MM.1S (cell line): ENCODE results near the gene FHIT.

Source experiments
- DNase-seq: peaks from one replicate; pipeline ENCODE4 v3.0.0-alpha.2; 2015
- H2AFZ ChIP-seq: fragments of 300-600 bp; sonication (generic); 2 replicates; pipeline ENCODE4 v1.6.0; 2016; ENCODE audit warnings: antibody characterized with exemption, low read length
- H3F3A ChIP-seq: fragments of 300-600 bp; sonication (generic); 2 replicates; pipeline ENCODE4 v1.6.1; 2016; ENCODE audit warnings: mild to moderate bottlenecking, antibody characterized with exemption, low read length, moderate library complexity, mixed read lengths; ENCODE audit not compliant: insufficient read depth
- H3K27ac ChIP-seq: fragments of 300-600 bp; sonication (generic); 2 replicates; pipeline ENCODE4 v1.5.1; 2016; ENCODE audit warnings: mild to moderate bottlenecking, low read length
- H3K27me3 ChIP-seq: fragments of 300-600 bp; sonication (generic); replicated peaks from 2 replicates; pipeline ENCODE4 v1.6.0; 2016; ENCODE audit warnings: low read length; ENCODE audit not compliant: insufficient read depth
- H3K36me3 ChIP-seq: fragments of 300-600 bp; sonication (generic); replicated peaks from 2 replicates; pipeline ENCODE4 v1.6.1; 2016; ENCODE audit warnings: mild to moderate bottlenecking, low read length, mixed read lengths; ENCODE audit not compliant: insufficient read depth
- H3K4me1 ChIP-seq: fragments of 300-600 bp; sonication (generic); 2 replicates; pipeline ENCODE4 v1.6.1; 2016; ENCODE audit warnings: low read length, mixed read lengths
- H3K4me2 ChIP-seq: fragments of 300-600 bp; sonication (generic); 2 replicates; pipeline ENCODE4 v1.6.0; 2016; ENCODE audit warnings: low read depth, low read length
- H3K4me3 ChIP-seq: fragments of 300-600 bp; sonication (generic); 2 replicates; pipeline ENCODE4 v1.5.1; 2016; ENCODE audit warnings: low read length, mixed read lengths
- H3K79me2 ChIP-seq: fragments of 300-600 bp; sonication (generic); 2 replicates; pipeline ENCODE4 v1.6.1; 2016; ENCODE audit warnings: mixed run types, low read length, mixed read lengths
- H3K9ac ChIP-seq: fragments of 300-600 bp; sonication (generic); 2 replicates; pipeline ENCODE4 v1.6.1; 2016; ENCODE audit warnings: low read length, mixed read lengths
- H3K9me2 ChIP-seq: fragments of 300-600 bp; sonication (generic); replicated peaks from 2 replicates; pipeline ENCODE4 v1.6.1; 2016; ENCODE audit warnings: mild to moderate bottlenecking, low read length, mixed read lengths; ENCODE audit not compliant: insufficient read depth
- H3K9me3 ChIP-seq: fragments of 300-600 bp; sonication (generic); replicated peaks from 2 replicates; pipeline ENCODE4 v1.6.1; 2016; ENCODE audit warnings: mild to moderate bottlenecking, low read length, mixed read lengths; ENCODE audit not compliant: insufficient read depth
- H4K20me1 ChIP-seq: fragments of 300-600 bp; sonication (generic); 2 replicates; pipeline ENCODE4 v1.6.1; 2016; ENCODE audit warnings: mild to moderate bottlenecking, low read length, moderate library complexity, mixed read lengths; ENCODE audit not compliant: insufficient read depth
- EZH2 ChIP-seq: fragments of 300-600 bp; sonication (generic); optimal IDR thresholded peaks from 2 replicates; pipeline ENCODE3; 2017; ENCODE audit warnings: low read depth, mild to moderate bottlenecking, antibody characterized with exemption, low read length, mixed read lengths
- EZH2phosphoT487 ChIP-seq: fragments of 300-600 bp; sonication (generic); IDR thresholded peaks from 2 replicates; pipeline ENCODE4 v1.6.1; 2018; ENCODE audit warnings: antibody characterized with exemption, low read length
- TF ChIP-seq, protein P1 (sequence below): fragments of 300-600 bp; sonication (generic); IDR thresholded peaks from 2 replicates; pipeline ENCODE4 v1.5.1; 2016; ENCODE audit warnings: antibody characterized with exemption, low read length, mixed read lengths

Gene FHIT

DNA sequence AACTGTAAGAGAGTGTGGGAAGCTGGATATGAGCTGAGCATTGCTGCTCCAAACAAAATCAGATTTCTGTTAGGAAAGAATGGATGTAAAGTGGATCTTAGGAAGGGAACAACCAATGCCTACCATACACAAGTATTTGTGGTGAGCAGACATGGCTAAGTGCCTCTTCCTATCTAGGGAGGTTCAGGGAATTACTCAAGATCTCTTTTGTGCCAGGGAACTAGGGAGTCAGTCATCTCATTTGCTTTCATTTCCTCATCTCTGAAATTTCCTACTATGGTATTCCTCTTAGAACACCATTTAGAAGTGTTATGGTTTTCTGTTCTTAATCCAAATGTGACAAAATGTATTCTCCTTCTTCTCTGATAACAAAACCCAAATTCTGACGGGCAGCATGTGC, 396.5 kb downstream of the FHIT start:
- H2AFZ ChIP-seq, result no peak overlapping the region
- H3K9ac ChIP-seq, result no peak overlapping the region
- H3K4me2 ChIP-seq, result no peak overlapping the region
- H3K4me3 ChIP-seq, result no peak overlapping the region
- H3K4me1 ChIP-seq, result no peaks in the 10 kb centered on the region
- H3K27ac ChIP-seq, result no peak overlapping the region
- H3K9me3 ChIP-seq, result no peaks in the 10 kb centered on the region
- TF ChIP-seq EZH2phosphoT487 (no peak), EZH2 (no peak)
- TF ChIP-seq, protein P1, sequence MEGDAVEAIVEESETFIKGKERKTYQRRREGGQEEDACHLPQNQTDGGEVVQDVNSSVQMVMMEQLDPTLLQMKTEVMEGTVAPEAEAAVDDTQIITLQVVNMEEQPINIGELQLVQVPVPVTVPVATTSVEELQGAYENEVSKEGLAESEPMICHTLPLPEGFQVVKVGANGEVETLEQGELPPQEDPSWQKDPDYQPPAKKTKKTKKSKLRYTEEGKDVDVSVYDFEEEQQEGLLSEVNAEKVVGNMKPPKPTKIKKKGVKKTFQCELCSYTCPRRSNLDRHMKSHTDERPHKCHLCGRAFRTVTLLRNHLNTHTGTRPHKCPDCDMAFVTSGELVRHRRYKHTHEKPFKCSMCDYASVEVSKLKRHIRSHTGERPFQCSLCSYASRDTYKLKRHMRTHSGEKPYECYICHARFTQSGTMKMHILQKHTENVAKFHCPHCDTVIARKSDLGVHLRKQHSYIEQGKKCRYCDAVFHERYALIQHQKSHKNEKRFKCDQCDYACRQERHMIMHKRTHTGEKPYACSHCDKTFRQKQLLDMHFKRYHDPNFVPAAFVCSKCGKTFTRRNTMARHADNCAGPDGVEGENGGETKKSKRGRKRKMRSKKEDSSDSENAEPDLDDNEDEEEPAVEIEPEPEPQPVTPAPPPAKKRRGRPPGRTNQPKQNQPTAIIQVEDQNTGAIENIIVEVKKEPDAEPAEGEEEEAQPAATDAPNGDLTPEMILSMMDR, result no peak
- H3K79me2 ChIP-seq, result no peaks in the 10 kb centered on the region
- no peaks in the 10 kb centered on the region for H4K20me1 ChIP-seq
- no peaks in the 10 kb centered on the region for H3K27me3 ChIP-seq
- H3K36me3 ChIP-seq, result no peaks in the 10 kb centered on the region
- no peaks in the 10 kb centered on the region for H3K9me2 ChIP-seq
- DNase-seq, result no peak
- H3F3A ChIP-seq, result no peaks in the 10 kb centered on the region

DNA sequence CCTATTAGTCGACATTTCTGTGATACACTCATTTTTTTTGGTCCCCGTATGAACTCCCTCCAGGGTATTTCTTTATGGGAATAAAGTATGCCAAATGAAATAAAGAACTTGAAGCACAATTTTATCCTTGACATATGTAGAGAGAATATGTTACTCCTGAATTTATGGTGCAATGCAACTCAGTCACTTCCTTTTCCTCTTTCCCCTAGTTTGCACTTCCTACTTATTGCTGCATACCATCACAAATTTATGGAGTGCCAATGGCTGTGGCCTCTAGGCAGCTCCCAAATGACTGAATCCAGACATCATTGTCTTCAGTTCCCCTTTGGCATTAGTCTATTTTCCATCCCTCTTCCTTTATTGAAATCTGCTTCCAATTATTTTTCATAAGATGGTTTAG, 403.5 kb downstream of the FHIT start:
- H3K27ac ChIP-seq, result no peak overlapping the region
- H3K79me2 ChIP-seq, result no peaks in the 10 kb centered on the region
- H3F3A ChIP-seq, result no peaks in the 10 kb centered on the region
- DNase-seq, result no peak
- H3K27me3 ChIP-seq, result no peaks in the 10 kb centered on the region
- H3K9ac ChIP-seq, result no peak overlapping the region
- TF ChIP-seq EZH2phosphoT487 (no peak), EZH2 (no peak)
- TF ChIP-seq, protein P1, result no peak
- no peak overlapping the region for H3K4me2 ChIP-seq
- no peaks in the 10 kb centered on the region for H3K9me3 ChIP-seq
- no peaks in the 10 kb centered on the region for H4K20me1 ChIP-seq
- H3K9me2 ChIP-seq, result no peaks in the 10 kb centered on the region
- no peaks in the 10 kb centered on the region for H3K36me3 ChIP-seq
- H3K4me1 ChIP-seq, result no peaks in the 10 kb centered on the region
- H2AFZ ChIP-seq, result no peak overlapping the region
- no peak overlapping the region for H3K4me3 ChIP-seq

DNA sequence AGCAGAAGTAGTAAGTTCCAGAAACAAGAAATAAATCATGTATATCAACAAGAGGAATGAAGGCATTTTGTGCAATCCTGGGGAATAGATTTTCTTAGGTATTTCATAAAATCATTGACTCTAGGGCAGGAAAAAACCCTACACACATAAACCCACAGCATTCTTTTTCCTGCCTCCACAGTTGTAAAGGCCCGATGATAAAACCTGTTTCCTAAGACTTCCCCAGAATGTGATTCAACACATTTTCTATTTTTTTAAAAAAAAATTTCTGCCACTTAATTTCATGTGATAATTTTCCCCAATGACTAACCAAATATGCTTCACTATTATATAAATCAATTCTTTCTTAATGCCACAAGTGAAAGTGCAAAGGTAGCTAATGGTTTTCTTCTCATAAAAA, 407.0 kb downstream of the FHIT start:
- no peaks in the 10 kb centered on the region for H3K36me3 ChIP-seq
- no peaks in the 10 kb centered on the region for H3K4me1 ChIP-seq
- H4K20me1 ChIP-seq, result no peaks in the 10 kb centered on the region
- no peak overlapping the region for H2AFZ ChIP-seq
- no peak for DNase-seq
- H3K27me3 ChIP-seq, result no peaks in the 10 kb centered on the region
- H3K9ac ChIP-seq, result no peak overlapping the region
- TF ChIP-seq, protein P1, result no peak
- no peak for TF ChIP-seq EZH2
- no peak for TF ChIP-seq EZH2phosphoT487
- no peak overlapping the region for H3K4me3 ChIP-seq
- H3K9me3 ChIP-seq, result no peaks in the 10 kb centered on the region
- H3K79me2 ChIP-seq, result no peaks in the 10 kb centered on the region
- H3F3A ChIP-seq, result no peaks in the 10 kb centered on the region
- no peaks in the 10 kb centered on the region for H3K9me2 ChIP-seq
- H3K4me2 ChIP-seq, result no peak overlapping the region
- H3K27ac ChIP-seq, result no peak overlapping the region

DNA sequence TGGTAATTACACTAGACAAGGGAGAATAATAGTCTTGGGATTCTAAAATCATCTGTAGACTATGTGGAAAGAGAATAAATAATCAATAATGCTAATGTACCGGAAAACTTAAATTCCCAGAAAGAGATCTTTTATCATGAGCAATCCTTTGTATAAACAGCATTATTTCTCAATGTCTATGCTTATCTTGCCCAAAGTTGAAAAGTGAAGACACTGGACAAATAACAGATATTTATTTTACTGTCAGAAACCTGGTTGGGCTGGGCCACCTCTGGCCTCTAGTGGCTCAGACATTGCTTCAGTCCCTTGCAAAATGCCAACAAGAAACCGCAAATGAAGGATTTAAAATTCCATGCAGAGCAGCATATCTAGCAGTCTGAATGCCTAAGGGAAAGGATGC, 409.9 kb downstream of the FHIT start:
- no peak overlapping the region for H3K4me3 ChIP-seq
- no peaks in the 10 kb centered on the region for H3K9me2 ChIP-seq
- H3K9ac ChIP-seq, result no peak overlapping the region
- H3K9me3 ChIP-seq, result no peaks in the 10 kb centered on the region
- H3K79me2 ChIP-seq, result no peaks in the 10 kb centered on the region
- TF ChIP-seq EZH2 (no peak), EZH2phosphoT487 (no peak)
- TF ChIP-seq, protein P1, result no peak
- H2AFZ ChIP-seq, result no peak overlapping the region
- no peak overlapping the region for H3K27ac ChIP-seq
- no peaks in the 10 kb centered on the region for H3K4me1 ChIP-seq
- no peak for DNase-seq
- H3K36me3 ChIP-seq, result no peaks in the 10 kb centered on the region
- H3K27me3 ChIP-seq, result no peaks in the 10 kb centered on the region
- no peak overlapping the region for H3K4me2 ChIP-seq
- H3F3A ChIP-seq, result no peaks in the 10 kb centered on the region
- H4K20me1 ChIP-seq, result no peaks in the 10 kb centered on the region
